ENCODE data around the gene HDAC9.

GRCh38 chr7:18835001-18835690 is 339.6 kb downstream of the HDAC9 start:
- TF ChIP-seq POLR2A (IDR thresholded peaks at IDR 0.05) (no peak), CTCF (IDR thresholded peaks at IDR 0.05) (no peak)

Measured in adrenal gland (tissue), 5 donors.